GM19025 (cell line): ENCODE data around the gene VASH2.
"Not testable (repeated sequence)": the region's sequence is repeated elsewhere in the genome, so short reads cannot be mapped to it uniquely, and the experiment has no call there.

Source experiments
- ATAC-seq: cut with Tn5 transposase; IDR thresholded peaks from one replicate; pipeline ENCODE4 v1.9.1; 2021; ENCODE audit warnings: mild to moderate bottlenecking, low read depth, moderate library complexity; ENCODE audit not compliant: unreplicated experiment

VASH2 gene

GRCh38 chr1:212954514-212954913 is 4.2 kb downstream of the VASH2 start:
- ATAC-seq: no peak

GRCh38 chr1:212955098-212955497 is 4.8 kb downstream of the VASH2 start:
- no peak for ATAC-seq

- ATAC-seq: no peak
These were observed 5.8 kb downstream of the VASH2 start for GRCh38 chr1:212955961-212956620.

- no peak for ATAC-seq
These were observed 7.2 kb downstream of the VASH2 start for GRCh38 chr1:212957546-212957945.

- ATAC-seq: no peak
These were observed 7.8 kb downstream of the VASH2 start for GRCh38 chr1:212958175-212958574.

GRCh38 chr1:212959266-212960220 is 9.2 kb downstream of the VASH2 start:
- ATAC-seq: peak; percentile 72

GRCh38 chr1:212960932-212961331 is 10.6 kb downstream of the VASH2 start:
- ATAC-seq: no peak

- no peak for ATAC-seq
These were observed 12.2 kb downstream of the VASH2 start for GRCh38 chr1:212962509-212962908.

GRCh38 chr1:212964102-212964501 is 13.8 kb downstream of the VASH2 start:
- ATAC-seq: no peak

GRCh38 chr1:212964993-212965392 is 14.7 kb downstream of the VASH2 start:
- not testable (repeated sequence) for ATAC-seq

GRCh38 chr1:212966616-212967015 is 16.3 kb downstream of the VASH2 start:
- no peak for ATAC-seq

- no peak for ATAC-seq
These were observed 17.5 kb downstream of the VASH2 start for GRCh38 chr1:212967801-212968200.

- ATAC-seq: no peak
These were observed 18.1 kb downstream of the VASH2 start for GRCh38 chr1:212968368-212968863.

GRCh38 chr1:212970085-212970484 is 19.7 kb downstream of the VASH2 start:
- ATAC-seq: no peak

- no peak for ATAC-seq
These were observed 21.0 kb downstream of the VASH2 start for GRCh38 chr1:212971312-212971711.

GRCh38 chr1:212973426-212973825 is 23.1 kb downstream of the VASH2 start:
- ATAC-seq: no peak

- no peak for ATAC-seq
These were observed 23.6 kb downstream of the VASH2 start for GRCh38 chr1:212973899-212974298.

GRCh38 chr1:212974711-212975110 is 24.4 kb downstream of the VASH2 start:
- ATAC-seq: no peak

- ATAC-seq: no peak
These were observed 25.0 kb downstream of the VASH2 start for GRCh38 chr1:212975111-212975918.

- no peak for ATAC-seq
These were observed 26.2 kb downstream of the VASH2 start for GRCh38 chr1:212976586-212976985.
